ENCODE results near the gene DISC1.
"Not testable (repeated sequence)": the region's sequence is repeated elsewhere in the genome, so short reads cannot be mapped to it uniquely, and the experiment has no call there.

The DISC1 gene

DNA sequence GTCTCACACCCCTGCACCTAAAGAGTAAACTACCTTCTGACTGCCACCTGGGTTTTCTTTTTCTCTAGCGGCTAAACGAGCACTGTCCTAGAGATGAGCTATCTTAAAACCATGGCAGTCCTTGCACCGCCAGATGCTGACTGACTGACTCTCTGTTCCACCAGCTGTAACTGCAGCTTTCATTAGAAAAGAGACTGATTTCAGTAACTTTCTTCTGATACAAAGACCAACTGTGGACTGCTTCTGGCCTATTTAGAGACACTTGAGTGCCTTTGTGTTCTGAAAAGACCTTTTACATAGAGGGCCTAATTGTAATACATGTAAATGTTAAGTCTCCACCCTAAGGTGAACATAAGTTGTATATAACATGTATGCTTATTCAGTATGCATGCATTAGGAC lies 152.5 kb downstream of the DISC1 start:
- DNase-seq, result no peak

DNA sequence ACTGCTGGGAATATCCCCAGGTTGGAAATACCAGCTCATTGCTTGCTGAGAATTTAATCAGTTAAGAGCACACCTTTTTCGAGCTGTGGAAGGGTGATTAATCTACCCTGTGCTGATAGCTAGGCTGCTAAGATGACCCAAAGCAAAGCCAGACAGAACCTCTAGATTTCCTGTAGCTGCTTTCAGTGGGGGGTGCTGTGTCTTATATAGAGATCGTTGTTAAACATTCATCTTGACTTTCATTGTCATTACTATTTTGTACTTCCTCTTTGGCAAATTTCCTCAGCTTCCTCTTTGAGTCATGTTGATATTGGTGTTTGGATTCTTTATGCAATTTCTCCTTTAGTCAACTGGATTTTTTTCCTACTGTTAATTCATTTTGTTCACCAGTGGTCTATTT lies 155.3 kb downstream of the DISC1 start:
- no peak for DNase-seq

DNA sequence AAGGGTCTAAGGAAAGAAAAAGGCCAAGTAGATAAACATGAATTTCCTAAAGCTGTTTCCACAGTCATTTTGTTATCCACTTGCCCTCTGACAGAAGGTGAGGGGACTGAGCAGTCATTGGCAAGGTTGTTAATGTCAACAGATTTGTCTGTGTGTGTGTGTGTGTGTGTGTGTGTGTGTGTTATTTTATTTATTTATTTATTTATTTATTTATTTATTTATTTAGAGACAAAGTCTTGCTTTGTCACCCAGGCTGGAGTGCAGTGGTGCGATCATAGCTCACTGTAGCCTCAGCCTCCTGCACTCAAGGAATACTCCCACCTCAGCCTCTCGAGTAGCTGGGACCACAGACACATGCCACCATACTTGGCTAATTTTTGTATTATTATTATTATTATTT lies 158.5 kb downstream of the DISC1 start:
- not testable (repeated sequence) for DNase-seq

DNA sequence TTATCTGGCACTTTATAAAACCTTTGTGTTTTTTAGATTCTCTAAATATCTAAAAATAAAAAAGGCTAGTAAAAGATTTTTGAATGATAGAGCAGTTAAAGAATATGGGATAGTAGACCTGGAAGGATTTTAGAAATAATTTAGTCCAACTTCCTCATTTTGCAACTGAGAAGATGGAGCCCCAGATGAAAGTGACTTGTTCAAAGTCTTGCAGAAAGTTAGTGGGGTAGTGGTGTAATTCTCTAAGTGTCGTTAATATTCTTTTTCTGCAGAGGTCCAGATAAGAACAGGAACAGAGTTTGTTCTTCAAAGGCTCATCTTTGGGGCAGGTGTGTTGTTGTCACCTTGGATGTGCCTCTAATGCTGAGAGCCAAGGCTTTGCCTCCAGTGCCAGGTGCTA lies 159.5 kb downstream of the DISC1 start:
- no peak for DNase-seq

DNA sequence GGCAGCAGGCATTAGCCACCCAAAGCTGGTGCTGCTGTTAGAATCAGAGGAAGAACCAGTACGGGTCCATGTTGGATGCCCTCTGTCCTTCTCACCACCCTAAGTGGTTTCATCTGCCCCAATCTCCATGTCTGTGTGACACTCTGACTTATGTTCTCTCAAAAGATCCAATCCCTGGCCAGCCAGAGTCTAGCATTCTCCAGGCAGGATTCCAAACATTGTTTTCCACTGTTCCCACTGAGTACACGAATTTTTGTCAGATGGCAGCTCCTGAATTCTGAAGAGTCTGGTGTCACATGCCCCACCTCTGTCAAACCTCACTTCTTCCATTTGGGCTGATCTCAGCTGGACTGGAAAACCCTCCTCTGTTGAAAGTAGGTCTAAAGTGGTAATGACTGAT lies 166.0 kb downstream of the DISC1 start:
- no peak for DNase-seq

DNA sequence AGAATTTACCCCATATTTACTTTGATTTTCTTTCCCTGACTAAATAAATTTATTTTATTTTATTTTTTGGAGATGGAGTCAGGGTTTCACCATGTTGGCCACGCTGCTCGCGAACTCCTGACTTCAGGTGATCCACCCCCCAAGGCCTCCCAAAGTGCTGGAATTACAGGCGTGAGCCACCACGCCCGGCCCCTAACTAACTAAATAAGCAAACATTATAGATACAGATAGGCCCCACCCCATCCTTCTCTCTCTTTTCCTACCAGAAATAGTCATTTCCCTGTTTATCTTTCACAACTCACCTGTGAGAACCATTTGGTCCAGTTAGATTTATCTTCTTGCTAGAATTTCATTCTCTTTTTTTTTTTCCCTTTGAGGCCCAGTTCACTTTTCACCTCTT lies 167.3 kb downstream of the DISC1 start:
- DNase-seq, result no peak

DNA sequence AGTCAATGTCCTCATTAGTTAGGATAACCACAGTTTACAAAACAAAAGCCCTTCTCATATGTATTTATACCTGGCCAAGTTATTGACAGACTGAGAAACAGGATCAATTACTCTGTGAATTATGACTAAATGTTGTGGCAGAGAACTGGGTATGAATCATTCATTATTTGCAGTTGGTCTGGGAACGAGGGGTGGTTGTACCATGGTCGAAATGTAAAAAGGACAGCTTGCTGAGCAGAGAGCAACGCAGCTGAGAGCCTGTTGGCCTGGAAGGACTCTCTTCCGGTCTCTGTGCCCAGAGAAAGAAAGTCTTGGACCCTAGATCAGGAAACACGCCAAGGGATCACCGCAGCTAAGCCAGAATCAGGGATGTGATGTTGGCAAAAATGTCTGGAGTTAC lies 169.6 kb downstream of the DISC1 start:
- DNase-seq, result no peak

DNA sequence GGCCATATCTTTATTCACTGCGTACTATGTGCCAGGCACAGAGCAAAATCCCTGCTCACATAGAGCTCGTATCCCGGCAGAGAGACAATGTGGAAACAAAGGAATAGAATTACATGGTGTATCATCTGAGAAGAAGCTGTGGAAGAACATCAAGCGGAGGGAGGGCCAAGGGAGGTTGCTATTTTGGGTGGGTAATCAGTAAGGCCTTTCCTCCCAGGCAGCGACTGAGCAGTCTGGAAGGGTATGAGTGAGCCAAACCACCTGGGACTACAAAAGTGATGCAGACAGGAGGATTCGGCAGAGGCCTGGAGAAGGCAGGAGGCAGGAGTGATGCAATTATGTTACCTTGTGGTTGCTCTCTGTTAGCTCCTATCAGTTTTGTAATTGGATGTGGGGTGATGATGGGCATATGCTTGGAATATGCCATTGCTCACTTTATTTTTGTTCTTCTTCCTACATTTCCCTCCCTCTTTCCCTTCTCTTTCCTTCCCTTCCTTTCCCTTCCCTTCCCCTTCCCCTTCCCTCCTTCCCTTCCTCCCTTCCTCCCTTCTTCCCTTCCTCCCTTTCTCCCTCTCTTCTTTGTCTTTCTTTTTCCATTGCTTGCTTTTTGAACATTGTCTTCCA lies 172.9 kb downstream of the DISC1 start:
- DNase-seq, result no peak

DNA sequence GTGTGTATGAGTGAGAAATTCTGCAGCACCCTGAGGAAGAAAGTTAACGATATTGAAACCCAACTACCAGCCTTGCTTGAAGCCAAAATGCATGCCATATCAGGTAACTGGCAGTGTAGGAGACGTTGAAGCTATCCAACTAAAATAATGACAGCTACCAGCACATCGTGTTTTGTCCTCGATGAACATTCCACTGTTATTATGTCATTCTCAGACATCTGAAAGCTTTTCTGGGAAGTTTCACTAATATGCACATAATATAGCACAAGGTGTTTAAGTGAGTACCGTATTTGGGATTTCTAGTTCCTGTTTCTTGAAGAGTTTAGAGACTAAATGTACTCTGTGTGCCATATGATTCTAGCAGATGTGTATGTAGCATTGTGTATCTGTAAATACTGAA lies 173.5 kb downstream of the DISC1 start:
- no peak for DNase-seq

DNA sequence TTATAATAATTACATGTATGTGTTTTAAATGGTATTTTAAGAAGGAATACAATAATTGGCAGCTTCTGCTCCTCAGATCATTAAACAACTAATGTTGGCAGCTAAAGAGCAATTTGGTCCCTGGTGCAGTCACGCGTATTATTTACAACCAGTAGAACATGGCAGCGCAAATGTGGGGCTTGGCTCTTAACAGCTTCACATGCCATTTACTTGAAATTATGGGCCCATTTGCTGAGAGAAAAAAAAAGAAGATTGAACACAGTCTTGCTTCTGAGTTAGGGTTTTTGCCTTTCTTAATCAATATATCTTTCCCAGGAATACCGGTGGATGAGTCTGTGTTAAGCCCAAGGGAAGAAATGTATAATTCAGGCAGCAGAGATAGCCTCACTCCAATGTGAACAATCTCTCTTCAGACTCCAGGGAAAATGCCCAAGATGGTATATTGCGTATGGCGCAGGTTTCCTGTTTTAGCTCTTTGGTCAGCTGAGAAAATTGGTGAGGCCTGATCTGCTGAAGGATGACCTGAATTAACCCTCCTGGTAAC lies 174.5 kb downstream of the DISC1 start:
- no peak for DNase-seq

DNA sequence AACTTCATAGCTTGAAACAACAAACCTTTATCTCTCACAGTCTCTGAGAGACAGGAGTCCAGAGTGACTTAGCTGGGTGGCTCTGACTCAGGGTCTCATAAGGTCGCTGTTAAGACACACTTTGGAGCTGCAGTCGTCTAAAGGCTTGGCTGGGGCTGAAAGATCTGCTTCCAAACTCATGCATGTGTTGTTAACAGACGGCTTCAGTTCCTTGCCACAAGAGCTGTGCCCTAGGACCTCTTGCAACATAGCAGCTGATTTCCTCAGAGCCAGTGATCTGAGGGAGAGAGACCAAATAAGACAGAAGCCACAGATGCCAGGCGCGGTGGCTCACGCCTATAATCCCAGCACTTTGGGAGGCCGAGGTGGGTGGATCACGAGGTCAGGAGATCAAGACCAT lies 176.8 kb downstream of the DISC1 start:
- no peak for DNase-seq

DNA sequence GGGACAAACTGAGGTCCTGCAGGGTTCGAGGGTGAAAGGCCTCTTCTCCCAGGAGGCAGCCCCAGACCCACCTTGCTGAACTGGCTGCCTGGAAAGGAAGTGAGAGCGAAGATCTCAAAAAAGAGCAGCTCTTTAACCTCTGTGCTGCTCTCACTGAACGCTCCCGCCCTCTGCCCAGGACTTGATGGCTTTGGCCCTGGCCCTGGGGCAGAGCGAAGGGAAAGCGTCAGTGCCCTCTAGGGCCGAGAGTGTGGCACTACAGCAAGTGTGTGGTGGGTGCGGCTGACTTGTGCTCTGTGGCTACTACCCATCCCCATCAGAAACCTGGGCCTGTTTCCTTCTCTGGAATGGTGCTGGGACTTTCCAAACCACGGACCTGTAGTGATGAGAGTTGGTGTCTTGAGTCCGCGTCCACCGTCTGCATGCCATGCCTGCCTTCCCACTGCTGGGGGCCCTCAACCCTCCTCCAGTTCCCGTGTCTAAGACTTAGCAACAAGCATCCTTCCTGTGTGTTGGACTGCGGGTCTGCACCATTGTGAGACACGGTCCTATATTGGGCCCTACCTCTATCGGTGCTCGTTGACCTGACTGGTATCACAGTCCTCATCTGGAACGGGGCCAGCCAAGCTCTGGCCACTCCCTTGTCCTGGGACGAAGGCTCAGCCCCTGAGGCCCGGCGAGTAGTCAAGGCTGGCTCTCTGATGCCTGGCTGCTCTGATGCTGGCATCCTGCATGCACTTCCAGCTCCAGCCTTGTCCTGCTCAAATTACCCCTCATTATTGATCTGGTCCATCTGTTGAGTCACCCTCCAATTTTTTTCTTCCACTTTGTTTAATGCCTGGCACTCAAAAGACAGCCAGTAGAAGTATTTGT lies 180.3 kb downstream of the DISC1 start:
- peak; percentile 20 to 53 for DNase-seq

DNA sequence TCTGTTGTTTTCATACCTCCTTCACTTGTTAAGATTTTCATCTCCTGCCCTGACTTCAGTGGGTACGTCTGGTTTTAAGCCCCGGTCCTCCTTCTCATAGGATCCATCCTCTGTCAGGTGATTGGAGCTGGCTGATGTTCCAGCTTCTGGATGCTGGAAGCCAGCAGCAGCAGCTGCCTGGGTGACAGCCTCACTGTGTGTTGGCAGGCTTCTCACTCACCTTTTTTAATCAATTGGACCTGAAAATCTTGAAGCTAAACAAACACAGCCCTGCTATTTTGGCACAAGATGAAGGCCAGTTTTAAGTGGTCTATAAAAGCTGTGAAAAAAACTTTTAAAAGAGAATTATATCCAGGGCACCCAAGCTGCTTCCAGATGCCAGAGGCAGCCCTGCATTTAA lies 181.0 kb downstream of the DISC1 start:
- no peak for DNase-seq

DNA sequence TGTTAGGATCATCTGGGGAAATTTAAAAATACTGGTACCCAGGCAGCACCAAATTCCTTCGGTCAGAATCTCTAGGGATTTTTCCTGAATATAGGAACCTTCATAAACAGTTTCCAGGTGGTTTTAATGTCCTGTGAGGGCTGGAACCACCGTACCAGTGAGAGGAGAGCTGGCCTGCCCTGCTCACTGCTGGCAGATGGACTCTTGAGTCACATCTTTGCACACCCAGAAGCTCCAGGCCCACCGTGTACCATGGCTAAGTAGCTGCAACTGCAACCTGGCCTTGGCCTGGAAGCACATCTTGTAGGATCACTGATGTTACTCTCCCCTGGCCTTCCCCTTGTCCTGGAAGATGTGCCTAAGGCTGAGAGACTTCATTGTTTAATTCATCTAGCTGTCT lies 181.5 kb downstream of the DISC1 start:
- no peak for DNase-seq

DNA sequence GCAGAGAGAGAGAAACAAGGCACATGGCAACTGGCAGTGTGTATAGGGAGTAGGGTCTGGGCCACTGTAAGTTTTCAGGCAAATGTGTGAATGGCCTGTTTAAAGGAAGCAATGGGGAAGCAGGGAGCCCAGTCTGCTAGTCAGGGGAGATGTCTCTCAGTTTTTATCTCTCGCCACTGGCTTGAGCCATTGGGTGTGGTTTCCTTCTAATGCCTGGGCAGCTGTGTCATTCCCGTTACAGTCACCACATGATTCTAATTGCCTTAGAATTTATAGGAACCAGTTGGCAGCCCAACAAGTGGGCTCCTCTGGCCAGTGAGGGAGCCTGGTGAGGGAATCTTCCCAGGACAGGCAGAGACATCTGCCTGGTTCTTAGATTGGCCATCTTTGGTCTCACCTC lies 182.4 kb downstream of the DISC1 start:
- DNase-seq, result no peak

DNA sequence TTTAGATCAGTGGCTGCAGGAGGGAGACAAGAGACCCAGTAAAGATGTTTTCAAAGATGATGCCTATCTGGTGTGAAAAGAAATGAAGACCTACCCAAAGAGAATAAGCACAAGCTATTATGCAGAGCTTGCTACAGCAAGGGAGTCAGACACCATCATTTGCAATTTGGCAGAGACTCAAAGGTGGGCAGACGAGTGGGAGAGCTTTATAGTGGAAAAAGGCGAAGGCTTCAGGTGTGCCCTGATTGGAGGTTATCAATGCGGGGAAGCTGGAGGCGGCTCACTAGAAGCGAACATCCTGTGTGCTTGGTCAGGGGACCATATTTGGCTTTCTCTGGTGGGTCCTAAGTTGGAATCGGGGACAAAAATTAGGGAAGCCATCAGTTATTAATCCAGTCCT lies 183.8 kb downstream of the DISC1 start:
- no peak for DNase-seq

DNA sequence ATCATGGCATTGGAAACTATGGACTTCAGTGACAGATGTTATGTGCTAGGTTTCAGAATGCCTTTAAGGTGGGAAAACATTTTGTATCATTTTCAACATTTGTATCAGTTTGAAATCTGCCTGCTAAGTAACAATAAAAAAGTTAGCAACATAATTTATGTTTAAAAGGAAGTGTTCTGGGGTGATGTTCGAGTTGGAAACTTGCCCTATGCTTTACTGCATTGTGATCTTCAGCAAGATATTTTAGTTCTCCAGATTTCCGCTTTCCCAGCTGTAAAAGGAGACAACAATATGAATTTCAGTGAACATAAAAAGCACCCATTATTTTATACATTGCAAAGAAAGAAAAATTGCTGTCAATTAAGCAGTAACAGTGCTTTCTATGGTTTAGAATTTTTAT lies 187.4 kb downstream of the DISC1 start:
- DNase-seq, result no peak

DNA sequence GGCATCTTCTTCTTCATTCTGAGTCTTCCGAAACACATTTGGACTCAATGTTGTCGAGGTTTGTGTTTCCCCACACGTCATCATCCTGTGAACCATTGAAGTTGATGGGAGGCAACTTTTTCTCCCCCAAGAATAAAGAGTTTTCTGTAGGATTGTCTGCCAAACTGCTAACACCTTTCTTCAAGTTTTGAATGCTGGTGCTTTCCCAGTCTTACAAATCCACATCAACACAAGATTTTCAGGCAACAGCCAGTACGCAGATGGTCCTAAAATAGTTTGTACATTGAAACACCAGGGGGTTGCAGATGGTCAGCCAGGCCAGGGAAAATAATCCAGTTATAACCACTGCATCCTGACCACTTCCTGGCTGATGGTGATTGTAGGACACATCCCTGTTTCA lies 187.9 kb downstream of the DISC1 start:
- DNase-seq, result no peak

DNA sequence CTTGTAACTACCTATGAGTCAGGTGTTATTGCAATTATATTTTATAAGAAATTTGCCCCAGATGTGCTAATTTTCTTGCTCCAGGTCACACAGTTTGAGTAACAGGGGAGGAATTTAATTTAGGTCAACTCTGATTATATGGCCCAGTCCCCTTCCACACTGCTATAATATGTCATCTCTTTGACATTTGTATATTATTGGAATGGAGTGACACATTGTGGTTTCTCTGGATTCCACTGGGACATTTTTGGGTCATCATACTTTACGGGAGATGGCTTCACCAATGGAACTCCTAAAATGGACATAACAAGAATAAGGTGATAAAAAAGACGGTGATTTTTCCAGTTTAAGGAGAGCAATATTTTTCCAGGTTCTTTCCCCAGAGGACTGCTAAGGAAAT lies 191.2 kb downstream of the DISC1 start:
- no peak for DNase-seq

DNA sequence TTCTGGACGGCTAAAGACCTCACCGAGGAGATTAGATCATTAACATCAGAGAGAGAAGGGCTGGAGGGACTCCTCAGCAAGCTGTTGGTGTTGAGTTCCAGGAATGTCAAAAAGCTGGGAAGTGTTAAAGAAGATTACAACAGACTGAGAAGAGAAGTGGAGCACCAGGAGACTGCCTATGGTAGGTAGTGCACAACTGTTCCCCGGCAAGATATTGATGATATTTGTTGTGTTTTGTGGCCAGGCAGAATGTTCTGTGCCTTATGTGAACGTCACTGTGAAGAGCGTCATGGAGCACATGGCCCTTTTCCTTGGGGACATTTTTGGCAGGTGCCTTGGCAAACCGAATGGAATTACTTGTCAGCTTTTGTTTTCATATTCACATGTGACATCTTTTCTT lies 191.7 kb downstream of the DISC1 start:
- no peak for DNase-seq

DNA sequence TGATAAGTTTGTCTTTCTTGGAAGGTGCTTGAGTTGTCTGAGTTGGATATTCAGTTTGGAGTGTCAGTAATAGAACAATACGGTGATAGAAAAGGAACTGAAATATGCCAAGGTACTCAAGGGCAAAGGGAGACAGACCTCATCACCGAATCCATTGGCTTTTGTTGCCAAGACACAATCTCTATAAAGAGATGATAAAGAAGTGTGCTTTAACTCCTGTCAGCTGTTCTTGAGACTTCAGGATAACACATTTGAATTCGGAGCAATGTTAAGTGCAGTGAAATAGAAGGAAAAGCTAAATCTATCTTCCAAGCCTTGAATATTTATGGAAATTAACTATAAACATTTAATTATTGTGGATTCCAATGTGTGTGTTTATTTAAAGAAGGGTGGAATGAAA lies 194.7 kb downstream of the DISC1 start:
- no peak for DNase-seq

DNA sequence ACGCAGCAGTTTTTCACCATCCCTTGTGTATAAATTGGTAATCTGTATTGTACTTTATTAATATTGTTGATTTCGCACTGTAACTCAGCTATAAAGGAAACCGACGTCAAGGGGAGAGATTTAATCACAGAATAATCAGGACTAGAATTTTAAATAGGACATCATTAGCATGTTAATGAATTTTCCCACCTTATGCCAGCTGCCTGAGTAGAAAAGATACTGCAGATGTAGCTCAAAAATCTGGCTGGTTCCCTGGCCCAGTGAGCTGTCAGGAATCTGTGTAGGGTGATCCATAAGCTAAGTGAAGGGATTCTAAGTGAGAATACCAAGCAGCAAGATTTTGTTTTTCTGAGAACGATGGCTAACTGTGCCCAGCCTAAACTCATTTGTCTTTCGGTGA lies 195.5 kb downstream of the DISC1 start:
- no peak for DNase-seq

DNA sequence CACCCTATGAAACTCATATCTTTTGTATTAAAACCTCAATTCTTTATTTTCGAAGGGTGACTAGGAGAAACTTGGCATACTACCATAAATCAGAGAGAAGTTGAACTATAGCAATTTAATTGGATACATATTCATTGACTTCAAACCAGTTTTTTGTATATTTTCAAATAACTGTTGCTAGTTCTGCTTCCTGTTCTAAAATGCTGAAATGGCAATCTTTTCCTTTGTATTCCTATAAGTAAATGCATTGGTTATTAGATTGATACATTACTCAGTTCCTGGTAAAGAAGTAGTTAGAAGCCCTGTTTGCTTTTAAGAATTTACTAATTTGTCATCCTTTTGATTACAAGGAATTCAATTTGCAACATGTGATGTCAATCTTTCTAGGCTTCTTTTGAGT lies 200.0 kb downstream of the DISC1 start:
- no peak for DNase-seq

DNA sequence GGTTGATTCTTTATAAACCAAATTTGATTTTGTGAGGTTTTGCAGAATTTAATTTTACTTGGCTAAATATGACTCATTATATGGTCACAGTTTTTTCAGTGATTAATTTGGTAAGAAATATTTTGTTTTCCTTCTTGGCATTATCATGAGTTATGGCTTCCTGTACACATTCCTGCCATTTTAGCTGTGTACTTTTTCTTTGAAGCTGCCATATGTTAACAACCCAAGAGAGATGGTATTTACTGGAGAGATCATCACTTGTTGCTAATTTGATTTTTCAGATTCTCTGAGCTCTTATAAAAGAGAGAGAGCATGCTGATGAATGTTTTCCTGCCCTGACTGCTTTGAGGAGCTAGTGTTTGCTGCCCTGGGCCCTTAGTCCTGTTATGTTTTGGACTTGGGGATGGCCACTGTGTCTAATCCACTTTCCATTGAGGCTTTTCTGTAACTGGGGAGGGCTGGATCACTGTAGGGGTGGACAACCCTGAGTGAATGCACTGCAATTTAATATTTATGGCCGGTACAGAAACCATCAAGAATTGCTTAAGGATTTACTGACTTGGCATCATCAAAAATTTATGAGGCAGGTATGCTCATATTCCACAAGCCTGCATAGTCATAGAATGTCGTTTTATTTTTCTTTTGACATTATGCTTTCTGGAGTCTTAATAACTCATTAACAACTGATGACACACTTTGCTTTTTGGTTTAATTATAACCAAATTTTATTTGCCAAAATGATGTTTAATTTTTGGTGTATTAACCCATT lies 200.9 kb downstream of the DISC1 start:
- DNase-seq, result no peak
